ENCODE results near the gene ZNF213.

Gene ZNF213

DNA sequence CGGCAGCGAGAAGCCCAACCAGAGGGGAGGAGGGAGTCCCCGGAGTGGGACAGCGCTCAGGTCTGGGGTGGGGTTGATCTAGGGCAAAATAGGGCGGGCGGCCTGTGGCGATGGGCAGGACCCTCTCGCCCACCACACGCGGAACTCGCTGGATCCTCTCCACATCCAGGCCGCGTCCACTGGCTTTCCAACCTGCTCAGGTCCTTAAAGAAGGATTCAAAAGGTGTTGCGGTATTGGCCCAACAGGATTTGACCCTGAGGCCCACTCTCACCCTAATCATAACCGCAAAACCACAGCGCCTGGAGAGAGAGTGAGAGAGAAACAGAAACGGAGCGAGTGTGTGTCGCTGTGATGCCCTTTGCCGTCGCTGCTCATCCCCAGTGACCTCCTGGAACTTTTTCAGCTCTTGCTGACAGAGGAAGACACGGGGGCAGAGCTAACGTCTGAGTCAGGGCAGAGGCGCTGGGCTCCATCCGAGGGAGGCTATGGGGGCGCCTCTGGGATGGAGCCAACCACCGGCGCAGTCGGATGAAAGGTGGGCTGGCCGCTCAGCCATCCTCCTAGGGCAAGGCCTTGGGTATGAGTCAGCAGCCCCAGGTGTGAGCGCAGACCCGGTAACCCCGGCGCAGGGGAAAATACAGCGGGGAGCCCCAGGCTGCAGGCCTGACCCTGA, 36.5 kb downstream of the ZNF213 start:
- peak overlapping the region; percentile 32 for H3K9ac ChIP-seq (ENCODE audit: low read depth, low read length, poor library complexity)
- H3K4me1 ChIP-seq (ENCODE audit: control insufficient read depth in 2 of 2, insufficient read depth in 1 of 2, low read depth in 1 of 2, low read length in 2 of 2): peaks cover 7 to 19% of the 10 kb centered on the region in 2 donors
- H3K4me3 ChIP-seq (ENCODE audit: low read length in 2 of 2): peak overlapping the region in 1 of 2 donors; percentile 33
- H2BK5ac ChIP-seq (ENCODE audit: low read length): no peak overlapping the region
- H3K18ac ChIP-seq (ENCODE audit: low read length): peak overlapping the region; percentile 53
- H4K8ac ChIP-seq (ENCODE audit: low read depth, low read length): no peak overlapping the region
- H2AFZ ChIP-seq (ENCODE audit: low read length): peak overlapping the region; percentile 85
- peak overlapping the region; percentile 59 for H3K4me2 ChIP-seq (ENCODE audit: insufficient read depth, low read length, poor library complexity, severe bottlenecking)
- H2BK12ac ChIP-seq (ENCODE audit: low read length): no peak overlapping the region
- H3K14ac ChIP-seq (ENCODE audit: low read length): no peak overlapping the region
- H3K27ac ChIP-seq (replicated peaks; ENCODE audit: low read length): peak overlapping the region; percentile 15
- H2BK120ac ChIP-seq (ENCODE audit: low read depth, low read length): no peak overlapping the region
- H3K9me3 ChIP-seq (replicated peaks in 1 of 2; ENCODE audit: control insufficient read depth in 2 of 2, insufficient read depth in 1 of 2, low read depth in 1 of 2, low read length in 2 of 2): no peaks in the 10 kb centered on the region
- no peak overlapping the region for H2BK15ac ChIP-seq (ENCODE audit: low read length)
- H3K27me3 ChIP-seq (ENCODE audit: control insufficient read depth in 3 of 3, insufficient read depth in 3 of 3, low read depth in 1 of 3, low read length in 3 of 3): peaks cover 20 to 85% (median 75%) of the 10 kb centered on the region in 3 experiments
- H3K79me1 ChIP-seq (ENCODE audit: low read depth, low read length): no peaks in the 10 kb centered on the region
- no peak for DNase-seq (ENCODE audit: low spot score)
- H4K91ac ChIP-seq (ENCODE audit: low read depth, low read length, poor library complexity): no peak overlapping the region
- no CpG with 5 or more reads among the region's 35 CpGs for WGBS, 2 donors (ENCODE audit: extremely low coverage in 2 of 2, insufficient read length in 2 of 2, insufficient replicate concordance in 1 of 2)
- H3K23ac ChIP-seq (ENCODE audit: low read depth, low read length, poor library complexity): peak overlapping the region; percentile 39
- no peak overlapping the region for H3K4ac ChIP-seq (ENCODE audit: low read length)
- H2AK5ac ChIP-seq (ENCODE audit: low read depth, low read length): peak overlapping the region; percentile 42
- no peaks in the 10 kb centered on the region for H3K36me3 ChIP-seq (replicated peaks in 1 of 2; ENCODE audit: control insufficient read depth in 2 of 2, insufficient read depth in 2 of 2, low read length in 2 of 2)

GRCh38 chr16:3171855-3172593, 37.2 kb downstream of the ZNF213 start:
- Histone ChIP-seq H2BK12ac (ENCODE audit: low read length) (no peak overlapping the region), H3K18ac (ENCODE audit: low read length) (no peak overlapping the region), H2BK15ac (ENCODE audit: low read length) (no peak overlapping the region), H3K4me1 (ENCODE audit: control insufficient read depth in 2 of 2, insufficient read depth in 1 of 2, low read depth in 1 of 2, low read length in 2 of 2) (peaks cover 7 to 19% of the 10 kb centered on the region in 2 donors), H3K36me3 (replicated peaks in 1 of 2; ENCODE audit: control insufficient read depth in 2 of 2, insufficient read depth in 2 of 2, low read length in 2 of 2) (no peaks in the 10 kb centered on the region), H2BK120ac (ENCODE audit: low read depth, low read length) (no peak overlapping the region), H4K8ac (ENCODE audit: low read depth, low read length) (no peak overlapping the region), H4K91ac (ENCODE audit: low read depth, low read length, poor library complexity) (no peak overlapping the region), H2BK5ac (ENCODE audit: low read length) (no peak overlapping the region), H3K27ac (replicated peaks; ENCODE audit: low read length) (no peak overlapping the region), H3K79me1 (ENCODE audit: low read depth, low read length) (no peaks in the 10 kb centered on the region), H3K23ac (ENCODE audit: low read depth, low read length, poor library complexity) (peak overlapping the region; percentile 11), H3K9ac (ENCODE audit: low read depth, low read length, poor library complexity) (no peak overlapping the region), H3K4me3 (ENCODE audit: low read length in 2 of 2) (peak overlapping the region in 1 of 2 donors; percentile 33), H3K14ac (ENCODE audit: low read length) (no peak overlapping the region), H3K27me3 (ENCODE audit: control insufficient read depth in 3 of 3, insufficient read depth in 3 of 3, low read depth in 1 of 3, low read length in 3 of 3) (peaks cover 20 to 86% (median 75%) of the 10 kb centered on the region in 3 experiments), H3K4ac (ENCODE audit: low read length) (no peak overlapping the region), H2AFZ (ENCODE audit: low read length) (peak overlapping the region; percentile 85), H3K9me3 (replicated peaks in 1 of 2; ENCODE audit: control insufficient read depth in 2 of 2, insufficient read depth in 1 of 2, low read depth in 1 of 2, low read length in 2 of 2) (no peaks in the 10 kb centered on the region), H3K4me2 (ENCODE audit: insufficient read depth, low read length, poor library complexity, severe bottlenecking) (peak overlapping the region; percentile 59), H2AK5ac (ENCODE audit: low read depth, low read length) (no peak overlapping the region)
- no CpG with 5 or more reads among the region's 41 CpGs for WGBS, 2 donors (ENCODE audit: extremely low coverage in 2 of 2, insufficient read length in 2 of 2, insufficient replicate concordance in 1 of 2)
- no peak for DNase-seq (ENCODE audit: low spot score)

DNA sequence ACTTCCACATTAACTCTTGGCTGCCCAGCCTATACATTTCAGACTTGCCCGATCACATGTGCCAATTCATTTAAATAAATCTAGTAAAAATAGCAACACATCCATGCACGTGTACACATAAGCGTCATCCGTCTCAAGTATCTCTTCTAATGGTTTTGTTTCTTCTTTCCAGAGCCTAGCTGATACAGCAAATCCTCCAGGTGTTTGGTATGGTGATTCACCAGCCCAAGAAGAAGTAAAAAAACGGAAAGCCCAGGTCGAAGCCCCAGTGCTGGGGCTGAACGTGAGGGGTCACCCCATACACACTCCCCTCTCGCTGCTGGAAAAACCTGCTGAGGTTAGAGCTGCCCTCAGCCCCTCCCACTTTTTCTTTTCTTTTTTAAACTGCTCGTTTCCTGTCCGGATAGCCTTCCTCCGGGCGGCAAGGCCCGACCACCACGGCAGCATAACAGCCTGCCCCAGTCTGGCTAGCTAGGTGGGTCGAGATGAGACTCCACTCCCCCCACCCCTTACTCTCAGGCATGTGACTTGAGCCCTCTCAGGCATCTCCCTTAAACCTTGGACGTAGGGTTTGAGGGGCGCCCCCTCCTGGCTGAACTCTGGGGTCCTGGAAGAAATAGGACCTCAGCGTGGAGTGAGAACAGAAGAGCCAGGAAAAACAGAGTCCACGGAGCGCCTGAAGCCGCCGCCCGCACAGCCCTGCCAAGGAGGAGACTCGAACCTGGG, 39.2 kb downstream of the ZNF213 start:
- Histone ChIP-seq H3K14ac (ENCODE audit: low read length) (no peak overlapping the region), H4K8ac (ENCODE audit: low read depth, low read length) (no peak overlapping the region), H3K23ac (ENCODE audit: low read depth, low read length, poor library complexity) (no peak overlapping the region), H3K4ac (ENCODE audit: low read length) (no peak overlapping the region), H2BK12ac (ENCODE audit: low read length) (no peak overlapping the region), H3K27me3 (ENCODE audit: control insufficient read depth in 3 of 3, insufficient read depth in 3 of 3, low read depth in 1 of 3, low read length in 3 of 3) (peaks cover 20 to 84% (median 70%) of the 10 kb centered on the region in 3 experiments), H3K4me3 (ENCODE audit: low read length in 2 of 2) (peak overlapping the region; percentile 17 to 66), H3K36me3 (replicated peaks in 1 of 2; ENCODE audit: control insufficient read depth in 2 of 2, insufficient read depth in 2 of 2, low read length in 2 of 2) (no peaks in the 10 kb centered on the region), H2AK5ac (ENCODE audit: low read depth, low read length) (no peak overlapping the region), H3K9ac (ENCODE audit: low read depth, low read length, poor library complexity) (no peak overlapping the region), H2AFZ (ENCODE audit: low read length) (peak overlapping the region; percentile 73), H4K91ac (ENCODE audit: low read depth, low read length, poor library complexity) (no peak overlapping the region), H2BK120ac (ENCODE audit: low read depth, low read length) (no peak overlapping the region), H2BK15ac (ENCODE audit: low read length) (no peak overlapping the region), H3K18ac (ENCODE audit: low read length) (no peak overlapping the region), H3K9me3 (replicated peaks in 1 of 2; ENCODE audit: control insufficient read depth in 2 of 2, insufficient read depth in 1 of 2, low read depth in 1 of 2, low read length in 2 of 2) (no peaks in the 10 kb centered on the region), H3K4me1 (ENCODE audit: control insufficient read depth in 2 of 2, insufficient read depth in 1 of 2, low read depth in 1 of 2, low read length in 2 of 2) (peaks cover 7 to 19% of the 10 kb centered on the region in 2 donors), H3K27ac (replicated peaks; ENCODE audit: low read length) (no peak overlapping the region), H3K4me2 (ENCODE audit: insufficient read depth, low read length, poor library complexity, severe bottlenecking) (peak overlapping the region; percentile 45), H2BK5ac (ENCODE audit: low read length) (no peak overlapping the region), H3K79me1 (ENCODE audit: low read depth, low read length) (no peaks in the 10 kb centered on the region)
- WGBS, 2 donors (ENCODE audit: extremely low coverage in 2 of 2, insufficient read length in 2 of 2, insufficient replicate concordance in 1 of 2): no CpG with 5 or more reads among the region's 24 CpGs
- no peak for DNase-seq (ENCODE audit: low spot score)
